ENCODE measurements around the gene ARHGAP18.

Gene ARHGAP18

DNA sequence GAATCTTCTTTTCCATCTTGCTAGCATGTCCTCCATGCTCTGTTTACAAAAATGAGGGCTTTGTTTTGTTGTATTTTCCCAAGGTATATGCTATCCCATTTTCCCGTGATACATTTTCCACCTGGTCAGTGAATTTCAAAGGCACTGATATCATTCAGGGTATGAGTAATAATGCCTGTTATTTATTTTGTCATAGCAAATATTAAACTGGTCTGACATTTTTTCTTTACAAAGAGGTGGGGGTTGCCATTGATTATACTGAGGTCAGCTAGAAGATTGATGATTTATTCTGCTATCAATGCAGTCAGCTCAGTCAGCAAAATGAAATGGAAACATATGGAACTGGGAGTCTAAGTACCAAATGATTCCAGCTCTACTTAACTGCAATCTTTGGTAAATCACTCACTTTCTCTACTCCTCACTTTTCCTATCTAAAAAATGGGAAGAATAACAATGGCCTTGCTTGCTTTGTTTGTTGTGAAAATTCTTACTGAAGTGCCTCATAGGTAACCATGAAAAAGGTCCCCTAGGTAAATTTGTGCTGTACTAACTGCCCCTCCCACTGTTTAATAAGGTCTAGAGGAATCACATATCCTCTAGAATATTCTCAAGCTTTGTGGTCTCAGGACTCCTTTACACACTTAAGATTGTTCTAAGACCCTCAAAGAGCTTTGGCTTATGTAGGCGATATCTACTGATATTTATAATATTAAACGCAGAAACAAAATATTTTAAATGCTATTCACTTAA lies 64.0 kb downstream of the ARHGAP18 start:
- H3K79me2 ChIP-seq (ENCODE audit: insufficient read depth, low read length) = no peaks in the 10 kb centered on the region
- no peaks in the 10 kb centered on the region for H3K9me2 ChIP-seq (replicated peaks; ENCODE audit: insufficient read depth, low read length)
- H4K20me1 ChIP-seq (ENCODE audit: low read depth, low read length) = no peaks in the 10 kb centered on the region

DNA sequence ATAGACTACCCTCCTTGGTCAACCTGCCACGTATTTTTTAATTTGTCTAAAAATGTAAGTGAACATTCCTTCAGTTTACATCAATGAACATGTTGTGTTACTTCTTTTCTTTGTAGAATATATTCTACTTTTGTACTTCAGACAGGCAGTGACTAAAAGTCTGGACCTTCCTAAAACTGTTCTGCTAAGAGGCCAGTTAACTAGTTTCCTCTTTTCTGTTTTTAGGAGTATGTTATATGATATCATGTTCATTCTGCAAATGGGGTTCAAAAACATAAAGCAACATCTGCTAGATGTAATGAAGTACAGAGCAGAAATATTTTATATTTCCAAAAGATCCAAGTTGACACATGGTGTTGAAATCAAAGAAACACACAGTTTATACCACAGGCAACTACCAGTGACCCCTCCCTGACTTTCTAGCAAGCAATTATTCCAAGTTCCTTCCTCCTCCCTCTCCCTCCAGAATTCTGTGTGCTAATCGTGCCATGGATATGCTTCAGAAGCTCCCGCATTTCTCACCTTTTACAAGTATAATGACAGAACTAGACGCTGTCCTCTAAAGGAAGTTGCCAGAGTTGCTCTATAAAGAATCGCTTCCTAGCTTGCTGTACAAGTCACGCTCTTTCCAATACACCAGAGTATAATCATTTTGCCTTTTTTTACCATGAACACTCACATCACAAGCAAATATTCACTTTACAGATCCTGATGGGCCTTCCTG lies 64.7 kb downstream of the ARHGAP18 start:
- no peak overlapping the region for H3K4me3 ChIP-seq (ENCODE audit: insufficient read depth, low read length, poor library complexity, severe bottlenecking)
- H3K36me3 ChIP-seq (ENCODE audit: low read length) = no peaks in the 10 kb centered on the region
- H3K9me3 ChIP-seq (ENCODE audit: insufficient read depth, low read length) = no peaks in the 10 kb centered on the region
- H3F3A ChIP-seq (ENCODE audit: insufficient read depth) = no peaks in the 10 kb centered on the region
- no peak overlapping the region for H2AFZ ChIP-seq (ENCODE audit: low read depth, low read length, severe bottlenecking)
- no peak overlapping the region for H3K9ac ChIP-seq (ENCODE audit: low read length)
- TF ChIP-seq, protein P1, sequence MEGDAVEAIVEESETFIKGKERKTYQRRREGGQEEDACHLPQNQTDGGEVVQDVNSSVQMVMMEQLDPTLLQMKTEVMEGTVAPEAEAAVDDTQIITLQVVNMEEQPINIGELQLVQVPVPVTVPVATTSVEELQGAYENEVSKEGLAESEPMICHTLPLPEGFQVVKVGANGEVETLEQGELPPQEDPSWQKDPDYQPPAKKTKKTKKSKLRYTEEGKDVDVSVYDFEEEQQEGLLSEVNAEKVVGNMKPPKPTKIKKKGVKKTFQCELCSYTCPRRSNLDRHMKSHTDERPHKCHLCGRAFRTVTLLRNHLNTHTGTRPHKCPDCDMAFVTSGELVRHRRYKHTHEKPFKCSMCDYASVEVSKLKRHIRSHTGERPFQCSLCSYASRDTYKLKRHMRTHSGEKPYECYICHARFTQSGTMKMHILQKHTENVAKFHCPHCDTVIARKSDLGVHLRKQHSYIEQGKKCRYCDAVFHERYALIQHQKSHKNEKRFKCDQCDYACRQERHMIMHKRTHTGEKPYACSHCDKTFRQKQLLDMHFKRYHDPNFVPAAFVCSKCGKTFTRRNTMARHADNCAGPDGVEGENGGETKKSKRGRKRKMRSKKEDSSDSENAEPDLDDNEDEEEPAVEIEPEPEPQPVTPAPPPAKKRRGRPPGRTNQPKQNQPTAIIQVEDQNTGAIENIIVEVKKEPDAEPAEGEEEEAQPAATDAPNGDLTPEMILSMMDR (IDR thresholded peaks at IDR 0.05; ENCODE audit: insufficient read depth, low read length, poor library complexity, severe bottlenecking) = no peak
- no peak for TF ChIP-seq EZH2phosphoT487 (conservative IDR thresholded peaks at IDR 0.05; ENCODE audit: low read length)
- H3K4me2 ChIP-seq (ENCODE audit: low read depth, low read length, poor library complexity, severe bottlenecking) = no peak overlapping the region
- no peaks in the 10 kb centered on the region for H3K79me2 ChIP-seq (ENCODE audit: insufficient read depth, low read length)
- no peaks in the 10 kb centered on the region for H4K20me1 ChIP-seq (ENCODE audit: low read depth, low read length)
- H3K27me3 ChIP-seq (ENCODE audit: low read length) = no peaks in the 10 kb centered on the region
- H3K9me2 ChIP-seq (replicated peaks; ENCODE audit: insufficient read depth, low read length) = no peaks in the 10 kb centered on the region
- H3K27ac ChIP-seq (ENCODE audit: low read depth, low read length) = no peak overlapping the region

More for the DNA sequence above, 64.0 kb downstream of the ARHGAP18 start:
- Histone ChIP-seq H3K27ac (ENCODE audit: low read depth, low read length) (no peak overlapping the region), H3K4me2 (ENCODE audit: low read depth, low read length, poor library complexity, severe bottlenecking) (no peak overlapping the region), H3K9ac (ENCODE audit: low read length) (no peak overlapping the region), H3K27me3 (ENCODE audit: low read length) (no peaks in the 10 kb centered on the region), H2AFZ (ENCODE audit: low read depth, low read length, severe bottlenecking) (no peak overlapping the region), H3K36me3 (ENCODE audit: low read length) (no peaks in the 10 kb centered on the region), H3F3A (ENCODE audit: insufficient read depth) (no peaks in the 10 kb centered on the region), H3K4me3 (ENCODE audit: insufficient read depth, low read length, poor library complexity, severe bottlenecking) (no peak overlapping the region), H3K9me3 (ENCODE audit: insufficient read depth, low read length) (no peaks in the 10 kb centered on the region)
- TF ChIP-seq, protein P1 (IDR thresholded peaks at IDR 0.05; ENCODE audit: insufficient read depth, low read length, poor library complexity, severe bottlenecking) = no peak
- TF ChIP-seq EZH2phosphoT487 (conservative IDR thresholded peaks at IDR 0.05; ENCODE audit: low read length) = no peak

DNA sequence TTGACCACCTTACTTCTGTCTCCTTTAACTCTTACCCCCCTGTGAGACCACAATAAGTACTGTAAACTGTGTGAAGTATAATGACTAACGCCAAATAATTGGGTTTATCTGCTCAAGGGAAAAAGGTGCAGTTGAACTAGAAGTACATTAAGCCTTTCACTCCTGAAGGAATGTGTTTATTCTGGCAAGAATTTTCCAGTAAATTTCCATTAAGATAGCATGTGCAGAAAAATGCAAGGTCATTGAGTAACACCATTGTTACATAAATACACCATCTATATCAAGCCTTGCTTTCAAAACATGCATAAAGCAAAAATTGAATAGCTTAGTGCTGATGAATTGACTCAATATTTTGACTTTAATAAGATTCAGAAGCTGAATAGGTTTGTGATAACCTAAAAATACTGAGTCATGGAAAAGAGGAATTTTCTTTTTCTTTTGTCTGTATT lies 65.4 kb downstream of the ARHGAP18 start:
- Histone ChIP-seq H3K36me3 (ENCODE audit: low read length) (no peaks in the 10 kb centered on the region), H3K9me2 (replicated peaks; ENCODE audit: insufficient read depth, low read length) (no peaks in the 10 kb centered on the region), H3K27ac (ENCODE audit: low read depth, low read length) (no peak overlapping the region), H3K27me3 (ENCODE audit: low read length) (no peaks in the 10 kb centered on the region), H3K9me3 (ENCODE audit: insufficient read depth, low read length) (no peaks in the 10 kb centered on the region), H3F3A (ENCODE audit: insufficient read depth) (no peaks in the 10 kb centered on the region), H4K20me1 (ENCODE audit: low read depth, low read length) (no peaks in the 10 kb centered on the region), H2AFZ (ENCODE audit: low read depth, low read length, severe bottlenecking) (no peak overlapping the region), H3K4me3 (ENCODE audit: insufficient read depth, low read length, poor library complexity, severe bottlenecking) (no peak overlapping the region), H3K9ac (ENCODE audit: low read length) (no peak overlapping the region), H3K4me2 (ENCODE audit: low read depth, low read length, poor library complexity, severe bottlenecking) (no peak overlapping the region), H3K79me2 (ENCODE audit: insufficient read depth, low read length) (no peaks in the 10 kb centered on the region)
- no peak for TF ChIP-seq EZH2phosphoT487 (conservative IDR thresholded peaks at IDR 0.05; ENCODE audit: low read length)
- TF ChIP-seq, protein P1 (IDR thresholded peaks at IDR 0.05; ENCODE audit: insufficient read depth, low read length, poor library complexity, severe bottlenecking) = no peak

Measured in SU-DHL-6 (cell line).